HG03064 (cell line): ENCODE measurements around the gene WDR7.
"Not testable (repeated sequence)": the region's sequence is repeated elsewhere in the genome, so short reads cannot be mapped to it uniquely, and the experiment has no call there.

ENCODE experiments used
- ATAC-seq: cut with Tn5 transposase; IDR thresholded peaks from one replicate; pipeline ENCODE4 v1.9.1; 2021; ENCODE audit warnings: low read depth; ENCODE audit not compliant: unreplicated experiment

The WDR7 gene

DNA sequence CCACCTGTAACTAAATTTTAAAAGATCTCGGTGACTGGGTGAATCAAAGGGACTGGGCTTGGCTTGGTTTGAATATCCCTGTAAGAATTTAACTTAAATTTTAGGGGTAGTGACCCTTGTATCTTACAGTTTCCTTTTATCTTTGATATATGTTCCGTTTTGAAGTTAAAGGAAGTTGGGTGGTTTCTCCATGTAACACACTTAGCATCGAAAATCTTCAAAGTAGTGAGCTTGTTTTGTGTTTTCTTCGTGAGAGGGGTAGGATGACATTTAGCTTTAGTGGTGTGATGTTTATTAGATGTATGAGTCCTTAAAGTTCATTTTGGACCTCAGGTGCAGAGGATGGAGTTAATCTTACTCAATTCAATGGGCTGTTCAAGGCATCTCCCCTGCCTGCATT lies 1.6 kb downstream of the WDR7 start:
- no peak for ATAC-seq

DNA sequence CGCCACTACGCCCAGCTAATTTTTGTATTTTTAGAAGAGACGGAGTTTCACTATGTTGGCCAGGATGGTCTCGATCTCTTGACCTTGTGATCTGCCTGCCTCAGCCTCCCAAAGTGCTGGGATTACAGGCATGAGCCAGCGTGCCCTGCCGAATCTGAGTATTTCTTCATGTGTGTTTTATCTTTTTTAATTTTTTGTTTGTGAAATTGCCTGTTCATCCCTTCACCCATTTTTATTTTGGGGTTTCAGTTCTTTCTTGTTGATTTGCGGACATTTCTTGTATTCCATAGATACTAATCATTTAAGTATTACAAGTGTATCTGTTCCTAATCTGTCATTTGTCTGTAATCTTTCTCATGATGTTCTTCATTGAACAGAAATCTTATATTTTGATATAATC lies 3.1 kb downstream of the WDR7 start:
- ATAC-seq: not testable (repeated sequence)

DNA sequence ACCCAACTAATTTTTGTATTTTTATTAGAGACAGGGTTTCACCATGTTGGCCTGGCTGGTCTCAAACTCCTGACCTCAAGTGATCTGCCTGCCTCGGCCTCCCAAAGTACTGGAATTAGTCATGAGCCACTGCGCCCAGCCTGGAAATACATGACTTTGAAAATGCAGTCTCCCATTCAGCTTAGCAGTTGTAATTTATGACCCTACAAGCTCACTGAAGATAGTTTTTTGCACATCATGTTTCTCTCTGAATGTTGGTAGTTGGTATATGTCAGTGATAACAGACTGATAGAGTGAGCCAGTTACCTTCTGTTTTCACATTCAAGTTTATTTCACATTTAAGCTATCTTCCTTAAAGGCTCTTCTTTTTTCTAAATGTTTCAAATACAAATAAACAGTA lies 7.1 kb downstream of the WDR7 start:
- no peak for ATAC-seq

DNA sequence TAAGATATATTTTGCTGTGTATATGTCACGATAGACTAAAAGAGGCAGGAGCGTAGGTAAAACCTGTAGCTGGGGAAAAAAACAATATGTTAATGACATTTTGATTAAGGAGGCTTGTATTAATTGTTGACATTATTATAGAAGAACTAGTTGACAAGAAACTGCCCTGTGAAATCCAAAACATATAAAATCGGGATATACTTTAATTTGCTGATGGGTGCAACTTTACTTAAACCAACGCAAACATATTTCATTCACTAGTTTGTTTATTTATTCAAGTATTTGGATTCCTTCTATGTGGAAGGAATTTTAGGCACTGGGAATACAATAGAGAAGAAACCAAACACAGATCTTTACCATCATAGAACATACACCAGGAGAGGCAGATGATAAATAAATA lies 8.0 kb downstream of the WDR7 start:
- no peak for ATAC-seq

DNA sequence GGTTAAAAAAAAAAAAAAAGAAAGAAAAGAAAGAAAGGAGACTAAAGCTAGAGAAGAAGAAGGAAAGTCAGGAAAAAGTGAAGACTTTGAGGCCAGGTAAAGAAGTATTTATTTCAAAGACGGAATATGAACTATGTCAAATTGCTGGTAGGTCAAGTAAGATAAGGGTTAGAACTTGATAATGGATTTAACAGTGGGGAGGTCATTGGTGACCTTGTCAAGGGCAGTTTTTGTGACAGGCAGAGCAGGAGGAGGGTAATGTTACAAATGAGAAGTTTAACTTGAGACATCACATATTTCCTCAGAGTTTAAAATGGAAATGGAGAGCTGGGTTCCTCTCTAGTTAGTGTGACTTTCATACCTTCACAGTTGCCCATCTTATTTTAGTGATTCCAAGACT lies 9.5 kb downstream of the WDR7 start:
- ATAC-seq: no peak

DNA sequence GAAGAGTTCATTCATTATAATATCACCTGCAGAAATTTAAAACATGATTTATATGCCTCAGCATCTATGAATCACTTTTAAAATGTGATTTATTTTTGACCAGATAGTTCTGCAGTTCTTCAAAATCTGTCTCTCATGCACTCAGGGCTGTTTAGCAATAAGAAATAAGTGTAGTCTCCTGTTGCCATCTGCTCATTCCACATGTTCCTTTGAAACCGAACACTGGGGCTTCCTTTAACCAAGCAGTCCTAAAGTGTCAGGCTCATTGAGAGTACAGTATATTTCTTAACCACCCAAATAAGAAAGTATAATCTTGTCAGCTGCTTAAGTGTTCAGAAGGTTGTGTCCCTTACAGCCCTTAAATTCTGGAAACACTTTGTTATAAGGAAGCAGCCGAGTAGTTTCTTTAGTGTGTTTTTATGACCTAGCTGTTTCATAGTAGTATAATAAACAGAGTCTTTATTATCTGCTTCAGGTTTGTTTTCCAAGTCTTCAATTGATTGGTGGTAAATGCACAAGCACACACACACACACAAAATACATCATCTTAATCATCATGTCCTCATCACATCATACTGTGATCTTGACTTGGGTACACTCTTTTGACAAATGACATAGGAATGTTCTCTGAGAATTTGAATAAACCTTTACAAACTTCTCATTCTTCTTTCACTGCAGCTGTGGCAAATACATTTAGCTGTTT lies 10.4 kb downstream of the WDR7 start:
- no peak for ATAC-seq

DNA sequence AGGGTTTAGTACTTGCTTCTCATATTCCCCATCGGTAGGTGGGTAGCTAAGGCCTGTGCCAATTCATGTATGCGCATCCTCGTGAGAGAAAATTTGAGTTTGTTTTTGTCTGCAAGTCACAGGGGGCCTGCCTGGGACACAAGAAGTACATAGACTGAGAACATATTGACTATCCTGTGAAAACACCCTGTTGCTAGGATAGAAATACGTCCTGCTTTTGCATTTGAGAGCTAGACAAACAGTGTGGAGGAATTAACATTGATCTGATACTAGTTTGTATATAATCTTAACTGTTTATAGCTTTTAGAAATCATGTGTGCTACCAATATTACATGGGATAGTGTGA lies 10.9 kb downstream of the WDR7 start:
- no peak for ATAC-seq

DNA sequence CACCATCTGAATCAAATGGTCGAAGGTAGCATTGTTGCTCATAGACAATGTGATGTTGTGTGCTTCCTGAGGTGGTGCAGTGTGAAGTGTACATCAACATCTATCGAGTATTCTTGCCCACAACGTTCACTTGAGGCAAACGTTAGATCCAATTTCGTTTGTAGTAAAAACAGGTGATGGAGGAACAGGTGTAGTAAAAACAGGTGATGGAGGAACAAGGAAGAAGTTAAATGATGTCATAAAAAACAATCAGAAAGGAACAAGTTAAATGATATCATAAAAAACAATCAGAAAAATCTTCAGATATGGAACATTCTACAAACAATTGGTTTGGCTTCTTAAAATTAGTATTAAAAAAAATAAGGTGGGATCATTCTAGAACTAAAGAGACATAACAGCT lies 11.3 kb downstream of the WDR7 start:
- no peak for ATAC-seq

DNA sequence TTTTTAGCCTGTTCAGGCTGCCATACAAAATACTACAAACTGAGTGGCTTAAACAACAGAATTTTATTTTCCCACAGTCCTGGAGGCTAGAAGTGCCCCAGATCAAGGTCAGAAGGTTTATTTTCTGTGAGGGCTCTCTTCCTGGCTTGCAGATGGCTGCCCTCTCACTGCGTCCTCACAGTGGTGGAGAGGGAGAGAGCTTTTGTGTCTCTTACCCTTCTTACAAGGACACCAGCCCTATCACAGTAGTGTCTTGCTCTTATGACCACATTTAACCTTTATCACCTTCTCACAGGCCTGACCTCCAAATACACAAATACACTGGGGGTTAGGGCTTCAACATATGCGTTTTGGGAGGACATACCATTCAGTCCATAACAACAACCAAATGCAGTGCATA lies 11.7 kb downstream of the WDR7 start:
- ATAC-seq: no peak

DNA sequence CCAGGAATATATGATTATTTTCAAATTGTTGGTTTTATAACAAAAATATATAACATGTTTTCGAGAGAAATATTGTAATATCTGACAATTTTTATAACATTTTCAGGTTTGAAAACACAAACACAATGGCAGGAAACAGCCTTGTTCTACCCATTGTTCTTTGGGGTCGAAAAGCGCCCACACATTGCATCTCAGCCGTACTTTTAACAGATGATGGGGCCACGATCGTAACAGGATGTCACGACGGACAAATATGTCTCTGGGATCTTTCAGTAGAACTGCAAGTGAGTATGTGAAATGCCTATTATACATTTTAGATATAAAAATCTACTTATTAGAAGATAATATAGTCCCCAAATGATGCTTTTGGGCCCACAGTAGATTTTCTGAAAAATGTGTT lies 21.2 kb downstream of the WDR7 start:
- no peak for ATAC-seq

DNA sequence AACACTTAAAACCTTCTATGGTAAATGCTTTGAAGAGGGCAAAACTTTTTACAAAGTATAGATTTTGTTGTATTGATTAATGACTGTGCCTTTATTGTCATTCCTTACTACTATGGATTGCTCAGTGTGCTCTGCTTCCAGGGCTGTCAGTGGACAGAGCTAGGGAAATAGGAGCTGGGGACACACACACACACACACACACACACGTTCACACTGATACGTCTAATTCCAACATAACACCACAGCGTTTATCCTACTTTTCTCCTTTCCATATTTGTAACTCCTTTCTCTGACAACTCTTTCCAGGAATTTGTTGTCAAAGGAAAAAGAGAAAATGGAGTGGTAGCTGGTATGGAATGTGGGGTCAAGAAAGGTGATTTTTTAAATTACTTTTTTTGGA lies 21.8 kb downstream of the WDR7 start:
- ATAC-seq: no peak

DNA sequence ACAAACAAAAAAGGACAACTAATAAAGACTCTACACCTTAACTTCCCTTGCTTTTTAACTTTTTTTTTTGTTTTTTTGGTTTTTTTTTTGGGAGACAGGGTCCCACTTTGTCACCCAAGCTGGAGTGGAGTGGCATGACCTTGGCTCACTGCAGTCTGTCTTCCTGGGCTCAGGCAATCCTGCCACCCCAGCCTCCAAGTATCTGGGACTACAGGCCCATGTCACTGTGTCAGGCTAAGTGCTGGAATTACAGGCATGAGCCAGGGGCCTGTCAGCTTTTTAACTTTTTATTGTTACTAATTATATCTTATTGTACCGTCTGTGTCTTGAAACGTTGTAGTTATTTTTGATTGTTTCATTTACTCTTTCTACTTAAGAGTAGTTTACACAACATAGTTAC lies 25.5 kb downstream of the WDR7 start:
- no peak for ATAC-seq

DNA sequence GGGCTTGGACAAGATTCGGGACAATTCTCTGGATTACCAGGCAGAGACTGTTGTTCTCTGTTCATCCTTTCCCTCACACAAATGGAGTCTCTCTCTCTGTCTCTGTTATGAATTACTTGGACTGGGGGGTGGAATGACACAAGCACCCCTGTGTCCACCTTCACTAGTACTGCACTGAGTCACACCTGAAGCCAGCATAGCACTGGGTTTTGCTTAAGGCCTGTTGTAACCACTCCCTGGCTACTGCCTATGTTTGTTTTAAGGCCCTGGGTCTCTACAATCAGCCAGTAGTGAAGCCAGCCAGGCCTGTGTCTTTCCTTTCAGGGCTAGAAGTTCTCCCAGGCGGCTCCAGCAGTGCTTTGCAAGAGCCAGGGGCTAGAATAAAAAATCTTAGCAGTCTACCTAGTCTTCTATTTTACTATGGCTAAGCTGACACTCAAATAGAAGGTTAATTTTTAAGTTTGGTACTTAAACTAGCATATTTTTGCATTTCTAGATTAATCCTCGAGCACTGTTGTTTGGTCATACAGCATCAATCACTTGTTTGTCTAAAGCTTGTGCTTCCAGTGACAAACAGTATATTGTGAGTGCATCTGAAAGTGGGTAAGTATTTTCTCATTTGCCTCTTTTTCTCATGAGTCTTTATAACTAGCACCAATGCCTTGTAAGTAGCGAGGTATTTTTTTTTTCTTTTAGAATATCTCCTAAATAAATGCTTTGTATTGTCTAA lies 27.8 kb downstream of the WDR7 start:
- no peak for ATAC-seq

DNA sequence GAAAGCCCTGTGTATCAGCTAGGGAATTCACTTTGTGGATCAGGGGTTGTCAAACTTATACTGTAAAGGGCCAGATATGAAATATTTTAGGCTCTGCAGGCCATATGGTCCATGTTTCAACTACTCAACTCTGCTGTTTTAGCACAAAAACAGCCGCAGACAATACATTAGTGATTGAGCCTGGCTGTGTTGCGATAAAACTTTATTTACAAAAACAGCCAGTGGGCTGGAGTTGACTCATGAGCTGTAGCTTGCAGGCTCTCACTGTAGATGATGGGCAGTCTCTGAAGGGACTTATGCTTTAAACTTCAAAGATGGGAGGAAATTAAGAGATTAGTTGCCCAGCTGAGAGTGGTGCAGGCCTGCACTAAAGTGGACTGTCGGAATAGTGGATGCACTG lies 33.1 kb downstream of the WDR7 start:
- no peak for ATAC-seq

DNA sequence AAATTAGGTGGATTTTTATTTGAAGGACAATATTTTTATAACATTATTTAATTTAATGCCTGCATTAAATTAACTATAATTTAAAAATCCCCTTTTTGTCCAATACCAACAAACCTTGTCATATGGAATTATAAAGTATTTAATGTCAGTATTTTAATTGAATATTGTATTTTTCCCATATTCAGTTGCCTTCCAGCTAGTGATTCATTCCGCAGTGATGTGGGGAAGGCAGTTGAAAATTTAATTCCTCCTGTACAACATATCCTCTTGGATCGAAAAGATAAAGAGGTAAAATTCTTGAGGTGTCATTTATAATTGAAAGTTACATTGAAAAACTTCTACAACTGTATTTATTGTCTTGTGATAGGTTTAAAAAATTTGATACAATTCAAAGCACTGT lies 40.4 kb downstream of the WDR7 start:
- no peak for ATAC-seq

DNA sequence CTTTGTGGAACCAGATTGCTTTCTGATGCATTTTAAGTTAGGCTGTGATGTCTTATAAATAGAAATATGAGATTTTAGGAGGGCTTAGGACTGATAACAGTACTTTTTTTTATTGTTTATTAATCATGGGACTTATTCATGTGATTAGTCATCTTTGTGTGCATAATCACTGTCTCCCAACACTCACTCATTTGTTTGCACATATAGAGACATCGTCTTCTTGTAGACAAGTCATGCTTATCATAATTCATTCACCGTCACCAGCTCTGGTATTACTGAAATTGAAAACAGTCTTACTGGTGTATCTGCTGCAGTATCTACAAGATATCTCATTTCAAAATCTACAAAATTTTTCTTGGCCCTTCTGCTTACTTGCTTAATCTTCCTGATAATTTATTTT lies 45.8 kb downstream of the WDR7 start:
- no peak for ATAC-seq

DNA sequence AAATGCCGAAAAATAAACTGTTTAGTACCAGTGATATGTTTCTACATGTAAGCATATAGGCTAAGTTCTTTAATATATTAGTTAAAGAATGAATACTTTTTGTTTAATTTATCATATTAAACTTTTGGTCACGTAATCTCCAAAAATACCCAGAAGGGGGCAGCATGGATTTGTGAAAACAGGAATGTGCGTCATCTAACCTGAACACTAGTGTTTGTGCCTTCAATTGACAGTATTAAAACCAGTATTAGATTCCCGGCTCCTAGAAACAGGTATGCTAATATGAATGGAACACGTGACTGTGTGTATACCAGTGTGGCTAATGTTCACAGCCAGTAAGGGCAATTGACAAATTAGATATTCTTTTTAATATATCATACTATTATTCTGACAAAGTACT lies 51.8 kb downstream of the WDR7 start:
- ATAC-seq: no peak

DNA sequence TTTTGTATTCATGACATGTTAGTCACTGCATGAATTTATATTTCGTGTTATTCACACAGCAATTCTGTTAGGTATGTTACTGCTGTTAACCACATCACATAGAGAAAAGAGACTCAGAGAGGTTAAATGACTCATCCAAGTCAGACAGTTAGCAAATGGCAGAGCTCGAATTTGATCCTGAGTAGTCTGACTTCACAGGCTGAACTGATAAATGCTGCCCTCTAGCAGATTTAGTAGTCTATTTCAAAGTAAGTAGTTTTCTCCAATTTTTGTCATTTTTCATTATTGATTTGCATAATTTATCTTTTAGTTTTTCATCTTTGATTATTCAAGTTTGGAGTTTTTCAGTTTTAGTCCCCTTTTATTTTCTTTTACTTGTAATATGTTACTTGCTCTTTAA lies 58.3 kb downstream of the WDR7 start:
- peak; percentile 99 for ATAC-seq

DNA sequence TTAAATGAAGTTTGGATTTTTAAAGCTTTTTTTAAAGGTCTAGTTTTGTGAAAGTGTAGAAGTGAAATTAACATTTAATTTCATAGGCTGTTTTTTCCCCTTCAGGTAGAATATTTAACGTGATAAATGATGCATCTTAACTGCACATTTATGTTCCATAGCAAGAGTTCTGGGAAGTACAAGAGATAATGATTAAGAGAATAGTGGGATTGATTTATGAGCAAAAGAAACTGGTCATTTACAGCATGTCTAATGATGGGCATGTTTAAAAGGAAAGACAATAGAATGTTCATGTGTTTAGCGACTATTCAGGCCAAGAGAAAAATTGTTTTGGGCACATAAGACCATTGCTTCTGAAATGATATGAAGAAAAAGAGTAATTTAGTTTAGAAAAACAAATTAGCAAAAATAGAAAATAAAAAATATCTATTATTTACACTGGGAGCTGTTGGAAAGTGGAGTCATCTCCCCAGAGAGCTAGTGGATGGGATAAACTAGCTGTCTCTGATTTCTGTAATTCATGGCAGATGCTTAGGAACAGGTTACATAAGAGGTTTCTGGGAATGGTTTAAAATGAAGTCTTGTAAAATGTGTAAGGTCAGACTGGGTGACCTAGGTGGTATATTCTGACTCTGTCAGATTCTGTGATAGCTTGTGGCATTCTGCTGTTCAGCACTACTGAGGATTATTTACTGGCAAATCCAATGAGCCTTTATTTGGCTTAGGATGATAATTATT lies 60.7 kb downstream of the WDR7 start:
- ATAC-seq: no peak

DNA sequence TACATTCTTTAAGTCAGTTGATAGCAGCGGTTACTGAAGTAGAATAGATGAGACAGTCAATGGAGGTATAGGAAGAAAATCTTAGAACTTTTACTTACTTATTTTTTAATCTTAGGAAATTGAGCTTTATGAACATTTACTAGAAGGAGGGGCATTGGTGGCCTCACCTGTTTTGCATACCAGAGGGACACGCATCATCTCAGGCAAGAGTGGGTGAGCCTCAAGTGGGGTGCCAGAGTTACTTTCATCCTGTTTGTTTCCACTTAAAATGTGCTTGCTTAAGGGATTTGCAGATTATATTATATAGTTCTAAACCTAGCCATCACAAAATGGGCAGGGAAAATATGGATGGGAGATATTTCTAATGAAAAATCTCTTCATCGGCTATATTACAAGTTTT lies 61.6 kb downstream of the WDR7 start:
- no peak for ATAC-seq

DNA sequence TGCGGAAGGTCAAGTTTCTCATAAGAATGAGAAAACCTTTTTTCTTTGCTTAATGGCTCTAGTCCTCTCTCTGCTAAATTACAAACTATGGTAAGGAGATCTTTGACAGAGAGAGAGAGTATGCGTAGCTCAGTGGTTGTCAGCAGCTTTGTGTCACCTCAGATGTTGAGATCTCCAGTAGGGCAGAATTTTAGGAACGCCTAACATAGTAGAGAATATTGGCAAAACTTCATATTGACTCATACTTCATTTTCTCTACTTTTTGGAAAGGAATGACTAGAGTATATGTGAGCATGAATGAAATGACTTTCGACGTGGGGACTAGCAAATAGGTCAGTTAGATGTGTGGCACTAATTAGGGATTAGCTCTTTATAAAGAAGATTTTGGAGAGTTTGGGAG lies 64.0 kb downstream of the WDR7 start:
- no peak for ATAC-seq

DNA sequence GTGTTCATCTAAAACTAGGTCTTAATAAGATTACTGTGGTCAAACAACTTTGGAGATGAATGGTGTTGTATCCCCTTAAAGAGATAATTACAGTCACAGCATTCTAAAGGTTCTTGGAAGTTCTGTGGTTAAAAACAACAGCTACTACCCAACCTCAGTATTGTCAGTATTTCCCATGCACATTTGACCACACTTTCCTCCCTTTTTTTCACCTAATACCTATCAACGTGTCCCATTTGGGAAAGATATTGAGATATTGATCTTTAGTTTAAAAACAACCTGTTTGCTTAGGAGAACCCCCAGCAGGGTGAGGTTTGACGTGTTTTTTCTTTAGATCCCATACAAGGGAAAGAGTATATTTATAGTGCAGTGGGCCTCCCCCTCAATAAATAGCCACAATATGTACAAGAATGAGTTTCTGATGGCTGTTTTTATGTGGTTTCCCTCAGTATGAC lies 65.6 kb downstream of the WDR7 start:
- ATAC-seq: no peak
